22Rv1 (cell line): ENCODE data around the gene NSG1.

ENCODE experiments used
- H3K27ac ChIP-seq: fragments of 450-650 bp; 2 replicates; pipeline ENCODE4 v1.5.1; 2017
- ZFX ChIP-seq: fragments of 450-650 bp; IDR thresholded peaks from 2 replicates; pipeline ENCODE4 v1.6.1; 2017; ENCODE audit warnings: antibody characterized with exemption, borderline replicate concordance
- TF ChIP-seq, protein P1 (sequence below): fragments of 450-650 bp; IDR thresholded peaks from 2 replicates; pipeline ENCODE4 v1.5.1; 2017; ENCODE audit warnings: mild to moderate bottlenecking

NSG1 gene

GRCh38 chr4:4456351-4456750 lies 69.4 kb downstream of the NSG1 start:
- H3K27ac ChIP-seq, result no peak overlapping the region
- TF ChIP-seq, protein P1, sequence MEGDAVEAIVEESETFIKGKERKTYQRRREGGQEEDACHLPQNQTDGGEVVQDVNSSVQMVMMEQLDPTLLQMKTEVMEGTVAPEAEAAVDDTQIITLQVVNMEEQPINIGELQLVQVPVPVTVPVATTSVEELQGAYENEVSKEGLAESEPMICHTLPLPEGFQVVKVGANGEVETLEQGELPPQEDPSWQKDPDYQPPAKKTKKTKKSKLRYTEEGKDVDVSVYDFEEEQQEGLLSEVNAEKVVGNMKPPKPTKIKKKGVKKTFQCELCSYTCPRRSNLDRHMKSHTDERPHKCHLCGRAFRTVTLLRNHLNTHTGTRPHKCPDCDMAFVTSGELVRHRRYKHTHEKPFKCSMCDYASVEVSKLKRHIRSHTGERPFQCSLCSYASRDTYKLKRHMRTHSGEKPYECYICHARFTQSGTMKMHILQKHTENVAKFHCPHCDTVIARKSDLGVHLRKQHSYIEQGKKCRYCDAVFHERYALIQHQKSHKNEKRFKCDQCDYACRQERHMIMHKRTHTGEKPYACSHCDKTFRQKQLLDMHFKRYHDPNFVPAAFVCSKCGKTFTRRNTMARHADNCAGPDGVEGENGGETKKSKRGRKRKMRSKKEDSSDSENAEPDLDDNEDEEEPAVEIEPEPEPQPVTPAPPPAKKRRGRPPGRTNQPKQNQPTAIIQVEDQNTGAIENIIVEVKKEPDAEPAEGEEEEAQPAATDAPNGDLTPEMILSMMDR, result no peak
- no peak for TF ChIP-seq ZFX

- no peak overlapping the region for H3K27ac ChIP-seq
- TF ChIP-seq, protein P1, result no peak
- TF ChIP-seq ZFX, result no peak
Observed at GRCh38 chr4:4456816-4457578, 70.1 kb downstream of the NSG1 start.

GRCh38 chr4:4457803-4458553 lies 71.1 kb downstream of the NSG1 start:
- TF ChIP-seq, protein P1, result no peak
- no peak for TF ChIP-seq ZFX
- no peak overlapping the region for H3K27ac ChIP-seq

DNA sequence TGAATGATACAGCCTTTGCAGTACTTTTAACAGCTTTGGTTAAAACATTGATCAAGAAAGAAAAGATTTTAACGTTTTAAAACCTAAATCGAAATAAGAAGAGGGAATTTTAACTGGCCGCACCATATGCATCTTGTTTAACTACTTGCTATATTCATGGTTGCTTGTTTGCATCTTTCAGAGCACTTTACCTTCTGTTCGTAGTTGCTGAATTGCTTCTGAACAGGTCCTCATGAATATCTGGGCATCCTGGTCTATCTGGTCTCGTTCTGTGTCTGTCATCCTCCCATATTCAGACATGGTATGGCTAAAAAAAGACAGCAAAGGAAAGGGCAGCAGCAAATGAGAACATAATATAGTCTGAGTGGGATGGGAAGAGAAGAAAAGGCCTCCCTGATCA lies 72.3 kb downstream of the NSG1 start:
- no peak overlapping the region for H3K27ac ChIP-seq
- no peak for TF ChIP-seq ZFX
- TF ChIP-seq, protein P1, result no peak

- H3K27ac ChIP-seq, result no peak overlapping the region
- TF ChIP-seq, protein P1, result no peak
- TF ChIP-seq ZFX, result no peak
Observed at GRCh38 chr4:4460759-4461158, 73.9 kb downstream of the NSG1 start.

DNA sequence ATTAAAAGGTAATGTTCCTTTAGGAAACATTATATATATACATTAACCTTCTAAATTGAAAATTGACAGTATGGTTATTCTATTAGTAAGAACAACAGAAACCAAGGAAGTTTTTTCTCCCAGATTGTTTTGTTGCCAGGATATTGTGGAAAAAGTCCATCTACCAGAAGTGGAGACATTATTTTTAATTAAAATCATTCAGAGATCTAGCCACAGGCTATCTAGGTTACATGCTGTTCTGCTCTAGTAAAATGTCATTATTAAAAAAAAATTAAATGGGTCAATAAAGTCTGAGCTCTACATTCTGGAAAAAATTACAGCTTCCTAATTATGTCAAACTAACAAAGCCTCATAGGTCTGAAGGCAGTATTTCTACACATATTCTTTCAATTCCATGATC lies 74.3 kb downstream of the NSG1 start:
- no peak overlapping the region for H3K27ac ChIP-seq

More for the DNA sequence above, 74.3 kb downstream of the NSG1 start:
- TF ChIP-seq, protein P1, result no peak
- no peak for TF ChIP-seq ZFX
